B cell (primary cell): Measurements from ENCODE around the gene SLC7A6. TPM values are rescaled to one million over a fixed set of nuclear protein-coding genes. Genes with fewer than 3 reads are reported as not detected.

Experiments used
- ATAC-seq: fragments of 200-7000 bp; cut with Tn5 transposase; one replicate; pipeline ENCODE4 v1.10.0; 2021; ENCODE audit warnings: low read depth, mild to moderate bottlenecking, moderate number of reproducible peaks, moderate library complexity
- CTCF ChIA-PET: fragments of 350-600 bp; sonication (Branson Sonifier 250); formaldehyde crosslinking; loops from one replicate; lab custom pipeline; 2021; ENCODE audit warnings: antibody characterized with exemption, inconsistent platforms; lab: Charles Lee
- POLR2A ChIA-PET: fragments of 350-600 bp; sonication (Branson Sonifier 250); formaldehyde crosslinking; loops from one replicate; lab custom pipeline; 2021; ENCODE audit warnings: antibody characterized with exemption; lab: Charles Lee
- DNase-seq: peaks from one replicate; pipeline ENCODE4 v3.0.0; 2013
- H2AFZ ChIP-seq: 2 replicates; pipeline ENCODE4 v1.6.1; 2012; ENCODE audit warnings: mild to moderate bottlenecking, low read depth, low read length; ENCODE audit not compliant: insufficient read depth, poor library complexity, severe bottlenecking
- H3K27ac ChIP-seq, 2 donors: 1 replicate in 1 of 2; 2 replicates in 1 of 2; pipeline ENCODE4 v1.5.1; 2012 to 2013; ENCODE audit warnings: low read length in 2 of 2, mild to moderate bottlenecking in 2 of 2, moderate library complexity in 1 of 2
- H3K27me3 ChIP-seq, 4 experiments: fragments of 200-600 bp in 1 of 4; sonication (generic) in 1 of 4; replicated peaks in 1 of 4; 1 replicate in 2 of 4; 2 replicates in 2 of 4; pipeline versions ENCODE4 v1.6.1 to v1.7.0; 2013 to 2016; ENCODE audit warnings: low read length in 3 of 4, mild to moderate bottlenecking in 2 of 4, mixed read lengths in 1 of 4, moderate library complexity in 1 of 4; ENCODE audit not compliant: insufficient read depth in 4 of 4, control insufficient read depth in 3 of 4; ENCODE audit errors: control extremely low read depth in 1 of 4
- H3K36me3 ChIP-seq, 2 experiments: replicated peaks in 1 of 2; 1 replicate in 1 of 2; 2 replicates in 1 of 2; pipeline versions ENCODE4 v1.6.1 to v1.7.1; 2013; ENCODE audit warnings: low read length in 1 of 2; ENCODE audit not compliant: insufficient read depth in 2 of 2, control insufficient read depth in 1 of 2; ENCODE audit errors: control extremely low read depth in 1 of 2, extremely low read depth in 1 of 2
- H3K4me1 ChIP-seq, 2 donors: fragments of 200-600 bp in 1 of 2; sonication (generic) in 1 of 2; 1 replicate in 1 of 2; 2 replicates in 1 of 2; pipeline versions ENCODE4 v1.5.1 to v1.6.1; 2013 to 2017; ENCODE audit warnings: low read length in 2 of 2; ENCODE audit not compliant: control insufficient read depth in 2 of 2, insufficient read depth in 2 of 2
- H3K4me2 ChIP-seq: replicated peaks from 2 replicates; pipeline ENCODE3; 2012; ENCODE audit warnings: mild to moderate bottlenecking, low read depth, low read length; ENCODE audit not compliant: poor library complexity, severe bottlenecking
- H3K4me3 ChIP-seq, 5 experiments: fragments of 200-600 bp in 1 of 5; sonication (generic) in 1 of 5; 1 replicate in 3 of 5; 2 replicates in 2 of 5; pipeline versions ENCODE4 v1.5.1 to v1.7.0; 2011 to 2016; ENCODE audit warnings: low read length in 4 of 5, mild to moderate bottlenecking in 4 of 5, low read depth in 2 of 5, control low read depth in 1 of 5, moderate library complexity in 1 of 5; ENCODE audit not compliant: insufficient read depth in 1 of 5; ENCODE audit errors: control extremely low read depth in 1 of 5, extremely low read depth in 1 of 5
- H3K79me2 ChIP-seq: fragments of 200-600 bp; sonication (generic); one replicate; pipeline ENCODE4 v1.6.0; 2016; ENCODE audit warnings: low read length; ENCODE audit not compliant: control insufficient read depth, insufficient read depth
- H3K9ac ChIP-seq: fragments of 200-600 bp; sonication (generic); 2 replicates; pipeline ENCODE4 v1.6.1; 2017; ENCODE audit warnings: mild to moderate bottlenecking, low read length, moderate library complexity
- H3K9me3 ChIP-seq, 3 donors: one replicate each; pipeline versions ENCODE4 v1.6.1 to v1.7.1; 2013; ENCODE audit warnings: low read length in 2 of 3; ENCODE audit not compliant: control insufficient read depth in 2 of 3, insufficient read depth in 1 of 3; ENCODE audit errors: control extremely low read depth in 1 of 3
- H4K20me1 ChIP-seq: 2 replicates; pipeline ENCODE4 v1.6.0; 2012; ENCODE audit warnings: mild to moderate bottlenecking, low read length; ENCODE audit not compliant: insufficient read depth, control insufficient read depth, poor library complexity, severe bottlenecking
- H3K27ac Mint-ChIP-seq: one replicate; pipeline ENCODE4 v1.8.0; 2021; ENCODE audit warnings: mixed read lengths
- H3K27me3 Mint-ChIP-seq: one replicate; pipeline ENCODE4 v1.8.0; 2021; ENCODE audit warnings: mixed read lengths
- H3K4me1 Mint-ChIP-seq: one replicate; pipeline ENCODE4 v1.8.0; 2021; ENCODE audit warnings: mixed read lengths
- H3K4me3 Mint-ChIP-seq: one replicate; pipeline ENCODE4 v1.8.0; 2021; ENCODE audit warnings: mixed read lengths
- H3K9me3 Mint-ChIP-seq: one replicate; pipeline ENCODE4 v1.8.0; 2022; ENCODE audit warnings: mixed read lengths; ENCODE audit not compliant: insufficient read depth
- CTCF ChIP-seq: fragments of 200-600 bp; IDR thresholded peaks from one replicate; pipeline ENCODE4 v1.8.0; 2022; ENCODE audit warnings: antibody characterized with exemption, mild to moderate bottlenecking
- EZH2 ChIP-seq: IDR thresholded peaks from 2 replicates; pipeline ENCODE4 v1.6.1; 2012; ENCODE audit warnings: borderline replicate concordance, low read depth, mild to moderate bottlenecking, moderate library complexity, low read length; ENCODE audit not compliant: insufficient read depth, poor library complexity, severe bottlenecking
- WGBS: methylation state at CpG from one replicate; pipeline ENCODE4 v1.1.5; 2013; ENCODE audit warnings: missing lambda C conversion rate; ENCODE audit not compliant: insufficient coverage; 5-methylcytosine and 5-hydroxymethylcytosine counted together
- intact Hi-C: fragments of 100-400 bp; cut with micrococcal nuclease; formaldehyde crosslinking; loops from one replicate; pipeline ENCODE4 v1.10.0; 2022
- polyA plus RNA-seq: library from polyadenylated mRNA; depleted of rRNA; stranded (reverse); fragments of >200 nt; gene quantifications from 2 replicates; pipeline ENCODE4 v1.2.3, GENCODE V29; 2012
- total RNA-seq, 2 donors: library from RNA; stranded (reverse); fragments of 120-200 nt in 1 of 2; gene quantifications; 1 replicate in 1 of 2; 2 replicates in 1 of 2; pipeline versions ENCODE4 v1.2.3 to v1.2.4, GENCODE V29; 2013 to 2022

The SLC7A6 gene
- total and polyA plus RNA-seq, 2 donors (not counting 1 experiment from before 2014, with no cell fraction given), result 73.8 to 85.1 TPM

DNA sequence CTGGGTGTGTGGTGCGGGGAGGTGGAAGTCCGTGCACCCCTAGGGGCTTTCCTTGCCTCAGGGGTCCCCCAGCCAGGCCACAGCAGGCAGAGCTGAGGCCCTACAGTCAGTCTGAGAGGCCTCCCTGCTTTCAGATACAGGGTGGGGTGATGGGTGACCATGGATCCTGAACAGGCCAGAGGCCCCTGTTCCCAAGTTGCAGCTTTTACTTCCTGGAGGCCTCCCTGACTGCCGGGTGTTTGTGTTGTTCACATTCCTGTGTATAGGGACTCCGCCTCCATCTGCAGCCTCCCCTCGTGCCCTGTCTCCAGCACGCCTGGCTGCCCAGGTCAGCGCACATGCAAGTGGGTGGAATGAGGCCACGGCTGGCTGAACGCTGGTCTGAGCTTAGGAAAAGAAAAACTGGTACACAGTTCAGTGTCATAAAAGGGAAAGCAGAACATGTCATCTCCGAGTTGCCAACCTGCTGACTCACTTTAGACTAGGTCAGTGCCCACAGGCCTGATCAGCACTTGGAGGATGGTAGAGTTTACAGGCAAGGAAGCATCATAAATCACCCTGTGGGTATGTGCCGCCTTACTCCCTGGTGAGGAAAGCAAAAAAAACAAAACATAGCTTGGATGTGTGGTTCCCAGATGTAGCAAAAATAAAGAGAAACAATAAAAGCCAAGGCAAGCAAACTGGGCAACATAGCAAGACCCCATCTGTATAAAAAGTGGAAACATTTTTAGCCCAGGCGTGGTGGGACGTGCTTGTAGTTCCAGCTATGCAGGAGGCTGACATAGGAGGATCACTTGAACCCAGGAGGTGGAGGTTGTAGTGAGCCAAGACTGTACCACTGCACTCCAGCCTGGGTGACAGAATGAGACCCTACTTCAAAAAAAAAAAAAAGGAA is 6.2 kb upstream of the SLC7A6 start:
- peak overlapping the region; percentile 90 for H3K27ac Mint-ChIP-seq
- no peaks in the 10 kb centered on the region for H3K27me3 ChIP-seq
- peak overlapping the region; percentile 41 for H3K4me3 Mint-ChIP-seq
- no peaks in the 10 kb centered on the region for H3K9me3 ChIP-seq
- TF ChIP-seq CTCF (no peak), EZH2 (no peak)
- intact Hi-C loops, result no loop called here
- DNase-seq (no peak), ATAC-seq (peak; percentile 4)
- H3K27me3 Mint-ChIP-seq, result no peaks in the 10 kb centered on the region
- H3K79me2 ChIP-seq, result peaks cover 34% of the 10 kb centered on the region
- peak overlapping the region; percentile 55 for H2AFZ ChIP-seq
- 29% methylated on average over 11 of the region's 13 CpGs for WGBS
- peaks cover 0 to 31% of the 10 kb centered on the region in 2 experiments for H3K36me3 ChIP-seq
- peak overlapping the region; percentile 50 to 55 for H3K27ac ChIP-seq
- POLR2A ChIA-PET, result interaction anchor here (1.0 to 1.2 kb wide), 2 partner anchors 32 to 53 kb away, joined by 3 to 4 read pairs; partner anchors contain the start of genes PRMT7 and SLC7A6OS
- H3K9ac ChIP-seq, result no peak overlapping the region
- CTCF ChIA-PET, result interaction anchor here (0.6 to 15.1 kb wide), 12 partner anchors 13 to 866 kb away, joined by 3 to 554 read pairs (median 6); partner anchors contain the start of genes ESRP2, PLA2G15, PRMT7 and SLC7A6OS
- no peak overlapping the region for H3K4me3 ChIP-seq
- H3K4me1 ChIP-seq, result peaks cover 20 to 37% of the 10 kb centered on the region in 2 donors
- H3K4me2 ChIP-seq, result peak overlapping the region; percentile 51
- peaks cover 7% of the 10 kb centered on the region for H4K20me1 ChIP-seq
- H3K9me3 Mint-ChIP-seq, result no peaks in the 10 kb centered on the region
- H3K4me1 Mint-ChIP-seq, result peaks cover 30% of the 10 kb centered on the region
